OCI-LY7 (cell line): Measurements from ENCODE around the gene SH2D3A. TPM values are rescaled to one million over a fixed set of nuclear protein-coding genes. Genes with fewer than 3 reads are reported as not detected.
"Not testable (repeated sequence)": the region's sequence is repeated elsewhere in the genome, so short reads cannot be mapped to it uniquely, and the experiment has no call there.

Source experiments
- BruUV-seq: library from RNA; stranded (reverse); fragments of 400-500 nt; replicated peaks from 2 replicates; lab custom pipeline; 2021; lab: Mats Ljungman, UMichigan
- CTCF ChIA-PET: fragments of 300-600 bp; sonication (Branson Sonifier 250); formaldehyde crosslinking; loops from one replicate; lab custom pipeline; 2022; ENCODE audit warnings: antibody characterized with exemption; ENCODE audit not compliant: unreplicated experiment; lab: Charles Lee
- POLR2A ChIA-PET: fragments of 300-600 bp; sonication (Branson Sonifier 250); formaldehyde crosslinking; loops from one replicate; lab custom pipeline; 2022; ENCODE audit warnings: antibody characterized with exemption; lab: Charles Lee
- DNase-seq: peaks from one replicate; pipeline ENCODE4 v3.0.0-alpha.2; 2015; ENCODE audit warnings: low spot score
- H2AFZ ChIP-seq: fragments of 200-600 bp; sonication (generic), shearing (Covaris generic); 2 replicates; pipeline ENCODE4 v1.6.1; 2014; ENCODE audit warnings: mild to moderate bottlenecking, antibody characterized with exemption, low read length, moderate library complexity
- H3K27ac ChIP-seq: fragments of 200-600 bp; sonication (generic); 2 replicates; pipeline ENCODE4 v1.5.1; 2014; ENCODE audit warnings: mixed run types, low read depth, mild to moderate bottlenecking, moderate library complexity, low read length, inconsistent platforms; ENCODE audit not compliant: poor library complexity, severe bottlenecking
- H3K36me3 ChIP-seq: fragments of 200-600 bp; sonication (generic); 2 replicates; pipeline ENCODE4 v1.6.1; 2014; ENCODE audit warnings: mild to moderate bottlenecking, antibody characterized with exemption, low read length, moderate library complexity, mixed read lengths; ENCODE audit not compliant: insufficient read depth
- H3K4me1 ChIP-seq: fragments of 200-600 bp; sonication (generic); 2 replicates; pipeline ENCODE4 v1.5.1; 2014; ENCODE audit warnings: mild to moderate bottlenecking, low read length; ENCODE audit not compliant: insufficient read depth, poor library complexity, severe bottlenecking
- H3K4me2 ChIP-seq: fragments of 200-600 bp; sonication (generic); 2 replicates; pipeline ENCODE4 v1.6.1; 2014; ENCODE audit warnings: mild to moderate bottlenecking, low read length
- H3K4me3 ChIP-seq: fragments of 200-600 bp; sonication (generic); 2 replicates; pipeline ENCODE4 v1.5.1; 2014; ENCODE audit warnings: mild to moderate bottlenecking, low read depth, low read length; ENCODE audit not compliant: poor library complexity, severe bottlenecking
- H3K79me2 ChIP-seq: fragments of 200-600 bp; sonication (generic); 2 replicates; pipeline ENCODE4 v1.6.1; 2016; ENCODE audit warnings: low read depth, mild to moderate bottlenecking, low read length, moderate library complexity, mixed read lengths; ENCODE audit not compliant: insufficient read depth
- H3K9me2 ChIP-seq: fragments of 200-600 bp; sonication (generic); 2 replicates; pipeline ENCODE4 v1.6.1; 2016; ENCODE audit warnings: mild to moderate bottlenecking, low read length, mixed read lengths; ENCODE audit not compliant: insufficient read depth
- H3K9me3 ChIP-seq: fragments of 200-600 bp; sonication (generic); 2 replicates; pipeline ENCODE4 v1.6.1; 2014; ENCODE audit warnings: mild to moderate bottlenecking, mixed run types, low read length, mixed read lengths
- H4K20me1 ChIP-seq: fragments of 200-600 bp; sonication (generic); 2 replicates; pipeline ENCODE4 v1.6.1; 2014; ENCODE audit warnings: mild to moderate bottlenecking, antibody characterized with exemption, low read length, moderate library complexity, mixed read lengths; ENCODE audit not compliant: insufficient read depth
- EZH2phosphoT487 ChIP-seq: fragments of 200-600 bp; sonication (generic); IDR thresholded peaks from 2 replicates; pipeline ENCODE4 v1.6.1; 2018; ENCODE audit warnings: low read depth, borderline replicate concordance, mild to moderate bottlenecking, mixed run types, antibody characterized with exemption, low read length, moderate library complexity, mixed read lengths
- intact Hi-C: fragments of 100-400 bp; cut with micrococcal nuclease; formaldehyde crosslinking; loops from one replicate; pipeline ENCODE4 v1.10.0; 2022; ENCODE audit not compliant: unreplicated experiment
- total RNA-seq, 2 experiments: library from RNA; depleted of rRNA in 1 of 2; stranded (reverse); fragments of >200 nt in 1 of 2; shearing (Covaris generic) in 1 of 2; gene quantifications; 2 replicates each; pipeline ENCODE4 v1.2.3, GENCODE V29; 2014 to 2022
- TF ChIP-seq, protein P1 (sequence below): fragments of 200-600 bp; sonication (generic); conservative IDR thresholded peaks from 2 replicates; pipeline ENCODE4 v1.5.1; 2014; ENCODE audit warnings: mild to moderate bottlenecking, antibody characterized with exemption, low read length, moderate library complexity, mixed read lengths

The SH2D3A gene
- total RNA-seq, 2 experiments from 2014 or later = 7.8 to 13.3 TPM

DNA sequence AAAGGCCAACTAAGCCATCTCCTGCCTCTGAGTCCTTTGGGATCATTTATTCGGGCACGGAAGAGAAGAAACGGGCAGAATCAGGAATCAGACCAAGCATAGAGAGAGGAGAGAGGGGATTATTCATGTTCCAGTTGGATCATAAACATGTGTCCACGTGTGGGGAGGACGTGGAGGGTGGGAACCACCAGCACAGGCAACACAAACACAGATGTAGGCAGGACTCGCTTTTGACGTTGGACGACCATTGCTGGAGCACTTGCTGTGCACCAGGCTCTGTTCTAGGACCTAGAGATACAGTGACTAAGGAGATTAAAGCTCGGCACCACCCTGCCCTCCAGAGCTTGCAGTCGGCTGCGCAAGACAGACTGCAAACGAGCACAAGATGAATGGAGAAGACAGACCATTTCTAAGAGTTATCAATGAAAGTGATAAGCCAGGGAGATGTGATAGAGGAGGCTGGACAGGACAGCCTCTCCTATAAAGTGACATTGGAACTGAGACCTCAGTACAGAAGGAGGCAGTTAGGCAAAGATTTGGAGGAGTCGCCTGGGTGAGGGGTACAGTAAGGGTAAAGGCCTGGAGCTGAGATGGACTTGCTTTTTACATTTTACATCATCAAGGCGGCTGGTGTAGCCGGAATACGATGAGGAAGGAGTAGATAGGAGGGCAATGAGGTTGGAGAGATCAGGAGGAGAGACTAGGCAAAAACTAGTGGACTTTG is 716 bp downstream of the SH2D3A start:
- Histone ChIP-seq H3K4me1 (peaks cover 28% of the 10 kb centered on the region), H3K4me3 (peak overlapping the region; percentile 75), H3K27ac (peak overlapping the region; percentile 47), H3K9me2 (no peaks in the 10 kb centered on the region), H3K79me2 (no peaks in the 10 kb centered on the region), H2AFZ (peak overlapping the region; percentile 76), H3K9me3 (no peaks in the 10 kb centered on the region), H3K4me2 (peak overlapping the region; percentile 84), H4K20me1 (no peaks in the 10 kb centered on the region), H3K36me3 (no peaks in the 10 kb centered on the region)
- BruUV-seq = TSS peak; percentile 79
- no peak for TF ChIP-seq EZH2phosphoT487
- TF ChIP-seq, protein P1, sequence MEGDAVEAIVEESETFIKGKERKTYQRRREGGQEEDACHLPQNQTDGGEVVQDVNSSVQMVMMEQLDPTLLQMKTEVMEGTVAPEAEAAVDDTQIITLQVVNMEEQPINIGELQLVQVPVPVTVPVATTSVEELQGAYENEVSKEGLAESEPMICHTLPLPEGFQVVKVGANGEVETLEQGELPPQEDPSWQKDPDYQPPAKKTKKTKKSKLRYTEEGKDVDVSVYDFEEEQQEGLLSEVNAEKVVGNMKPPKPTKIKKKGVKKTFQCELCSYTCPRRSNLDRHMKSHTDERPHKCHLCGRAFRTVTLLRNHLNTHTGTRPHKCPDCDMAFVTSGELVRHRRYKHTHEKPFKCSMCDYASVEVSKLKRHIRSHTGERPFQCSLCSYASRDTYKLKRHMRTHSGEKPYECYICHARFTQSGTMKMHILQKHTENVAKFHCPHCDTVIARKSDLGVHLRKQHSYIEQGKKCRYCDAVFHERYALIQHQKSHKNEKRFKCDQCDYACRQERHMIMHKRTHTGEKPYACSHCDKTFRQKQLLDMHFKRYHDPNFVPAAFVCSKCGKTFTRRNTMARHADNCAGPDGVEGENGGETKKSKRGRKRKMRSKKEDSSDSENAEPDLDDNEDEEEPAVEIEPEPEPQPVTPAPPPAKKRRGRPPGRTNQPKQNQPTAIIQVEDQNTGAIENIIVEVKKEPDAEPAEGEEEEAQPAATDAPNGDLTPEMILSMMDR = no peak
- intact Hi-C loops = loop anchor here (1.0 kb wide), 1 partner anchor 28 kb away; no protein-coding TSS in a partner anchor
- peak; percentile 39 for DNase-seq
- POLR2A ChIA-PET = no interaction called here
- CTCF ChIA-PET = interaction anchor here (0.8 kb wide), 1 partner anchor 38 kb away, joined by 3 read pairs; no protein-coding TSS in a partner anchor

- CTCF ChIA-PET = no interaction called here
Measured at GRCh38 chr19:6765738-6766356, 1.4 kb downstream of the SH2D3A start.

DNA sequence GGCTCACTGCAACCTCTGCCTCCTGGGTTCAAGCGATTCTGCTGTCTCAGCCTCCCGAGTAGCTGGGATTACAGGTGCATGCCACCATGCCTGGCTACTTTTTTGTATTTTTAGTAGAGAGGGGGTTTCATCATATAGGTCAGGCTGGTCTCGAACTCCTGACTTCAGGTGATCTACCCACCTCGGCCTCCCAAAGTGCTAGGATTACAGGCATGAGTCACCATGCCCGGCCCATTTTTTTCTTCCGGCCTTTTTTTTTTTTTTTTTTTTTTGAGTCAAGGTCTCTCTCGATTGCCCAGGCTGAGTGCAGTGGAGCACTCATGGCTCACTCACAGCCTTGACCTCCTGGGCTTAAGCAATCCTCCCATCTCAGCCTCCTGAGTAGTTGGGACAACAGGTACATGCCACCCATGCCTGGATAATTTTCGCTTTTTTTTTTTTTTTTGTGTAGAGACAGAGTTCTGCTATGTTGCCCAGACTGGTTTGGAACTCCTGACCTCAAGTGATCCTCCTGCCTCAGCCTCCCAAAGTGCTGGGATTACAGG is 4.9 kb downstream of the SH2D3A start:
- H3K4me3 ChIP-seq, H2AFZ ChIP-seq, H3K79me2 ChIP-seq, H3K36me3 ChIP-seq, H3K27ac ChIP-seq, BruUV-seq, CTCF ChIA-PET, DNase-seq, intact Hi-C loops, H3K9me2 ChIP-seq, H4K20me1 ChIP-seq, H3K4me2 ChIP-seq: not testable (repeated sequence)
- POLR2A ChIA-PET = interaction anchor here (0.7 kb wide), 1 partner anchor 26 kb away, joined by 3 read pairs; no protein-coding TSS in a partner anchor
- Histone ChIP-seq H3K4me1 (peaks cover 14% of the 10 kb centered on the region), H3K9me3 (peaks cover 10% of the 10 kb centered on the region; the same call in 1 of the 2 replicates)

More at GRCh38 chr19:6765738-6766356, 1.4 kb downstream of the SH2D3A start:
- no TSS peak for BruUV-seq
- no peak overlapping the region for H2AFZ ChIP-seq
- no peak for TF ChIP-seq EZH2phosphoT487
- TF ChIP-seq, protein P1 = no peak
- peak; percentile 44 for DNase-seq
- H3K79me2 ChIP-seq = no peaks in the 10 kb centered on the region
- POLR2A ChIA-PET = no interaction called here
- no peaks in the 10 kb centered on the region for H4K20me1 ChIP-seq
- peaks cover under 1% of the 10 kb centered on the region; the same call in 1 of the 2 replicates for H3K36me3 ChIP-seq
- intact Hi-C loops = no loop called here
- no peaks in the 10 kb centered on the region for H3K9me2 ChIP-seq
- H3K4me3 ChIP-seq = peak overlapping the region; percentile 75
- H3K4me2 ChIP-seq = peak overlapping the region; percentile 84
- peaks cover 6% of the 10 kb centered on the region; the same call in 1 of the 2 replicates for H3K9me3 ChIP-seq
- H3K4me1 ChIP-seq = peaks cover 28% of the 10 kb centered on the region
- H3K27ac ChIP-seq = no peak overlapping the region
